Sciatic nerve (tissue), 2 donors: ENCODE data around the gene COMP. TPM values are rescaled to one million over a fixed set of nuclear protein-coding genes. Genes with fewer than 3 reads are reported as not detected.
A peak's percentile ranks its signal among the peaks of the same experiment; 100 is the strongest.

ENCODE experiments used
- ATAC-seq: fragments of 200-7000 bp; cut with Tn5 transposase; one replicate; pipeline ENCODE4 v1.9.1; 2020; ENCODE audit warnings: mild to moderate bottlenecking, moderate library complexity
- DNase-seq: peaks from one replicate; pipeline ENCODE4 v3.0.0-alpha.2; 2020; ENCODE audit warnings: low spot score
- intact Hi-C: fragments of 100-400 bp; cut with DNase I; formaldehyde crosslinking; loops from one replicate; pipeline ENCODE4 v1.14.2; 2022
- total RNA-seq: library from RNA; stranded (reverse); fragmentation: NEBNext Ultra II Directional; extraction: Animal tissue kit (Norgen Biotek cat#: 25700); gene quantifications from one replicate; pipeline ENCODE4 v1.2.1, GENCODE V29; 2021
- donor health status: DM: no; HTN: no; CAD: no.
- donor health status: DM: no; HTN: no; CAD: no.

Gene COMP
- total RNA-seq, 1 donor from 2014 or later = 7.6 TPM

DNA sequence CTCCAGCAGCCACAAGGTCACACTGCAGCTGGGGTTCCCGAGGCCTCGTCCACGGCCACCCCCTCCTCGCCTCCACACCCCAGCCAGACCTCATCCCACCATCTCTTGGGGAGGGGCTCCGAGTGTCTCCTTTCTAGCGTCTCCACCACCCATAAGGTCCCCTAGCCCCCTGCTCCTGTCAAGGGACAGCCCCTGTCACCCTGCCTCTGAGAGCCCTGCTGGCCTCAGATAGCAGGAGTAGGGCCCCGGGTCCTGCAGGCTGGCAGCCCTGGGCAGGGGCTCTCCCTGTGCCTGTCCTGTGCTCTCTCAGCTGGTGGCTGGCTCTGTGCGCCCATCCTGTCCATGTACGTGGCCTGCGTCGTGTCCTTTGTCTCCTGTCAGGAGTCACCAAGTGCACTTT, 17.0 kb downstream of the COMP start:
- intact Hi-C loops = no loop called here
- no peak for ATAC-seq
- DNase-seq = no peak

- ATAC-seq = no peak
- intact Hi-C loops = no loop called here
- no peak for DNase-seq
Observed at GRCh38 chr19:18773682-18774081, 17.4 kb downstream of the COMP start.

- DNase-seq (no peak), ATAC-seq (no peak)
- intact Hi-C loops = no loop called here
Observed at GRCh38 chr19:18772620-18773587, 18.2 kb downstream of the COMP start.

DNA sequence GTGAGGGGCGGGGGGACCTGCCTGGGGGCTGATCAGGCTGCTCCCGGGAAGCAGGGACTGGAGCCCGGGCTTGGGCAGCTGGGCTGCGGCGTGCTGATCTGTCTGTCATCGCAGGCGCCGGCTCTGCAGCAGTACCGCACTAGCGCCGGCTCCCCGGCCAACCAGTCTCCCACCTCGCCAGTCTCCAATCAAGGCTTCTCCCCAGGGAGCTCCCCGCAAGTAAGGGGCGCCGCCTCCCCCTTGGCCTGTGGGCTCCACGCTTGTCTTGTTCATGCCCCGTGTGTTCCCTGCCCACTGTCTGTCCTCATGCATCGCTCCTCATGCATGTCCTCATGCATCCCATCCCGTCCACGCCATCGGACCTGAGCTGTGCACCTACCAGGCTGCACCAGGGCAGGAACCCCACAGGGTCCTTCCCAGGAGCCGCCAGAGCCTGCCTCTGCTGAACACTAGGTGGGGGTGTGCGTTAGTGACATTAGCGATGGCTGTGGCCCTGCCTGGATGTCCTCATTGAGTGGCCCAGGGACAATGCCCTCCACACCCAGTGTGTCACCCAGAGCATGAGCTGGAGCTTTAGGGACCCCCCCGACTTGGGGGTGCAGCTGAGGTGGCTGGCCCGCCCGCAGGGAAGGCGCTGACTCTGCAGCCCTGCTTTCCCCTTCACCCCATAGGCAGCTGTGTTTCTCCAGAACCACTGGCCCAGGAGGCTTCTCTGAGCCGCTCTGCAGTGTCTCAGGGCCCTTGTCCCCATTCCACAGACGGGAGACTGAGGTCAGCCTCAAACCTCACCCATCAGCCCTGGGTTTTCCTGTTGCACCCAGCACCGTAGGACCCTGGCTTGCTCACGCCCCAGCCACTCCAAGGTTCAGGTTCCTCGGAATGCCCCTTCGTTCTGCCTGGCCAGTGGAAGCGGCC, 19.5 kb downstream of the COMP start:
- intact Hi-C loops = no loop called here
- no peak for ATAC-seq

DNA sequence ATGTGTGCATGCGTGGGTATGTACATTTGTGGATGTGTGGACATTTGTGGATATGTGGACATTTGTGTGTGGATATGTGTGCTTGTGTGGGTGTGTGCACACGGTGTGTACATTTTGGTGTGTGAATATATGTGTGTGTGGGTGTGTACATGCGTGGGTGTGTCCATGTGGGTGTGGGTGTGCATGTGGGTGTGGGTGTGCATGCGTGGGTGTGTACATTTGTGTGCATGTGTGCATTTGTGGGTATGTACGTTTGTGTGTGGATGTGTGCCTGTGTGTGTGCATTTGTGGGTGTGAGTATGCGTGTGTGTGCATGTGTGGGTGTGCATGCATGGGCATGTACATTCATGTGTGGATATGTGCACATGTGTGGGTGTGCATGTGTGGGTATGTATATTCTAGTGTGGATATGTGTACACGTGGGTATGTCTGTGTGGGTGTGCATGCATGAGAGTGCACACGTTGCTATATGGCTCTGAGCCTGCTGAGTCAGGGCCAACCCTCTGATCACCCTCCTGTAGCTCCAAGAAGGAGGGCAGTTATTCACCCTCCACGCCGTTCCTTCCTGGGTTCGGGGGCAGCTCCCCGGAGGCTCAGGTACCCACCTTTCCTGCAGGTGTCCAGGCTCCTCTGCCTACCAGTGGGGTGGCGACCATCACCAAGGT, 20.3 kb downstream of the COMP start:
- DNase-seq = no peak
- no peak for ATAC-seq
- intact Hi-C loops = no loop called here

More for the DNA sequence above, 19.5 kb downstream of the COMP start:
- no peak for DNase-seq

- ATAC-seq = no peak
- intact Hi-C loops = no loop called here
- DNase-seq = no peak
Observed at GRCh38 chr19:18769989-18770528, 21.0 kb downstream of the COMP start.

GRCh38 chr19:18768997-18769891, 21.9 kb downstream of the COMP start:
- ATAC-seq = no peak
- intact Hi-C loops = no loop called here
- DNase-seq = no peak

GRCh38 chr19:18768046-18768771, 22.9 kb downstream of the COMP start:
- intact Hi-C loops = no loop called here
- ATAC-seq (no peak), DNase-seq (no peak)

DNA sequence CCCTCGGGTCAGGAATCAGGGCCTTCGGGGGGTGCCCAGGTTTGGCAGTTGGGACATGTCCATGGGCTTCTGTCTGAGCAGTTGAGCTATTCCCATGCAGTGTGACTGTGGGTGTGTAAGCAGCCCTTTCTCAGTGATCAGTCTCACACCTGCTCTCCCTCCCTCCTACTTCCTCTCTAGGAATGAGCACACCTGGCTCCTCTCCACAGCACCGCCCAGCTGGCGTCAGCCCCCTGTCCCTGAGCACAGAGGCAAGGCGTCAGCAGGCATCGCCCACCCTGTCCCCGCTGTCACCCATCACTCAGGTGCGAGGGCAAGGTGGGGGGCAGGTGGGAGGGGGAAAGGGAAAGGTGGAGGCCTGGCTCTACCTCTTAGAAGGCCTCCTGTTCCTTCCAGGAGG, 25.9 kb downstream of the COMP start:
- intact Hi-C loops = no loop called here
- ATAC-seq = no peak
- no peak for DNase-seq

GRCh38 chr19:18764591-18765051, 26.5 kb downstream of the COMP start:
- DNase-seq = no peak
- intact Hi-C loops = no loop called here
- no peak for ATAC-seq

DNA sequence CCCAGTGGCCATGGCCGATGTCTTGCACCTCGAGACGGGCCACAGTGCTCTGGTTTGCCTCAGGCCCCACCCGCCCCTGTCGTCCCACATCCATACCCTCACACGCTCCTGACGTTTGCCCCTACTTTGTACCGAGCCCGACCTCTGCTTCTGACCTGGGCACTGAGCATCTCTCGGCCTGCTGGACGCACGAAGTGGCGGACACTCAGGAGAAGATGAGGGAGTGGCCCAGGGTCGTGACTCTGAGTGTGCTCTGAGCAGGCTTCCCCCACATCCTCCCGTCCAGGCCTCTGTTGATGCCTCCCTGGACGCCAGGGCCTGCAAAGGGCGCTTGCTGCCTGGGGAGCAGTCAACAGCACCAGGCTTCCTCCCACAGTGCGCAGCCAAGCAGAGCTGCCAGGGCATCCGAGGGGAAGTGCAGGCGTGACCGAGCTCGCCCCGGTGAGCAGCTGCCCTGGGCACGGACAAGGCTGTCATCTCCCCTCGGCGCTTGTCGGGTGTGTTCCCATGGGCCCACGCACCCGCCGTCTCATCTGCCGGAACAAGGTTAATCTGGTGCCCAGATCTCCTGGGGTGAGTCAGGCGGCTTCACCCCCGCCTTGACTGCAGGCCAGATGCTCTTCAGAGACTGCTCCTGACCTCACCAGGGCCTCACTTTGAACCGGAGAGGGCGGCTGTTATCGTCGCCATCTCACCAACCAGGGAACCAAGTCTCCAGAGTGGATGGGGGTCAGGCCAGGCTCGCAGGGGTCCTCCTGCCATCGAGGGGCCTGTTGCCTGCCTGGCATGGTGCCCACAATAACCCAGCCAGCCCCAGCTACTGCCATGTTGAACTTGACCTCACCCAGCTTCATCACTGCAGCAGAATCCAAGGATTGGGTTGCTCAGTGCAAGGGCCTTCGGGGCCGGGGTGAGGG, 27.2 kb downstream of the COMP start:
- intact Hi-C loops = no loop called here
- DNase-seq = no peak
- ATAC-seq = no peak

- DNase-seq (peak; percentile 80), ATAC-seq (peak; percentile 89)
- intact Hi-C loops = no loop called here
Observed at GRCh38 chr19:18762125-18763023, 28.7 kb downstream of the COMP start.

GRCh38 chr19:18761531-18762110, 29.5 kb downstream of the COMP start:
- ATAC-seq = peak; percentile 10
- intact Hi-C loops = no loop called here
- no peak for DNase-seq

DNA sequence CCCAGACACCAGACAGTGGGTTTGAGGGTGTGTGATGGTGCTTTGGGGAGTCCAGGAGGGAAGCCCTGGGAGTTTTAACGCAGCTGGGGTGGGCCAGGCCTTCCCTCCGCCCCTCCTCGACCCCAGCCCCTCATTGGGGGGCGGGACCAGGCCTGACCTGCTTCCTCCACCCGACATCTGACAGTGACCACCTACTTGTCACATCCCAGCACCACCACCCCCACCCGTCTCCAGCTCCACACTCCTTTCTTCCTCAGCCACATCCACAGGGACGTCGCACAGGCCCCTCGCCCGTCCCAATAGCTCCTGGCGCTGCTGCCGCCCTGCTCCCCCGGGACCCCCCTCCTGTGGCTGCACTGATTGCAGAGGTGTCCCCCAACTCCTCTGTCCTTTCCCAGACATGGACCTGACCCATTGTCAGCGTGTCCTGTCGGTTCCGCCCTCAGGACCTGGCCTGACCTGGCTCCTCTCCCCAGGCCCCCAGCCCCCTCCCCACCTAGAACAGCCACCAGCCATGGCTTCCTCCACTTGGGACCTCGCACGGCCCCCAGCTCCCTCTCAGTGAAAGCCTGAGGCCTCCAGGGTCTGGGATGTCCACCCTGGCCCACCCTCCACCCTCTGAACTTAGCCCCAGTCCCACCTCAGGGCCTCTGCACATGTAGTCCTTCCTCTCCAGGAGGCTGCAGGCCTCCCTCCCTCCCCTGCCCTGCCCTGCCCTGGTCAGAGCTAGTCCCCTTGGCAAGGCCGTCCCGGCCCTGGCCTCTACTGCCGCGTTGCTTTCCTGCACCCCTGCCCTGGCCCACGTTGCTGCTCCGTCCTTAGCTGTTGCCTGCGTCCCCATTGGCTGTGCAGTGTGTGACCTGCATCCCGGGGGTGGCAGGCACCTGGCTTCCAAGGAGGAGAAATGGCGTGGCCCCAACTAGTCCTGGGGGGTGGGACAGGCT, 30.4 kb downstream of the COMP start:
- DNase-seq = no peak
- ATAC-seq = no peak
- intact Hi-C loops = no loop called here
